HG02763 (cell line): ENCODE data around the gene ASB7.

Source experiments
- ATAC-seq: cut with Tn5 transposase; IDR thresholded peaks from one replicate; pipeline ENCODE4 v1.9.1; 2021; ENCODE audit warnings: mild to moderate bottlenecking, moderate library complexity; ENCODE audit not compliant: unreplicated experiment

ASB7 gene

DNA sequence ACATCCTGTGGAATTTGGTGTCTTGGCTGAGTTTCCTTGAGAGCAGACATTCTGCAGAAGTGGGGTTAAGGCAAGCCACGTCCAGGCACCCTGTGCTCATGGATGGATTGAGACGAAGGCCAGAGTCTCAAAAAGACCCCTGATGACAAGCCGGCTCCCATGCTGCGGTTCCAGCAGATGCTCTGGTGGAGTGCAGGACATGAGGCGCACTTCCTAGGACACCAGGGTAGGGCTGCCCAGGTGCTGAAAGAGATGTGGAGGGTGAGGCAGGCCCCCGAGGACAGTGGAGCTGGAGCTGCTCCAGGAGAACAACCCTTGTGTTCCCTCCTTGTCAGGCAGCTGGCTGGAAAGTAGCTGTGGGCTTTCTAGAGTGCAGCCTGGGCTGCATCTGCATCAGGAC is 81.0 kb downstream of the ASB7 start:
- ATAC-seq, result no peak

DNA sequence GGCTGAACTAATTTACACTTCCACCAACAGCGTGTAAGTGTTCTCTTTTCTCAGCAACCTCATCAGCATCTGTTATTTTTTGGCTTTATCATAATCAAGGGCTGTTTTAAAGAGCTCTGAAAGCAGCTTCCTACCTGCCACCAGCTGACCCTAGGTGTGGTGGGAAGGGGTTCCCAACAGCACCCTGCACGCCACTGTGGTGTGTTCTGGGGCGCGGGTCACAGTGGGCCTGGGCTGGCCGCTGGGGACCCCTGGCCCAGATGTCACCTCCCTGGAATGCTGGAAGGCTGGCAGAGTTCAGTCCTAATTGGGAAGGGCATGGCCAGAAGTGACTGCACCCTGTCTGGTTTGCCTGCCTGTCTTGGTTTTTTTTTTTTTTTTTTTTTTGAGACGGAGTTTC is 82.2 kb downstream of the ASB7 start:
- ATAC-seq, result no peak

DNA sequence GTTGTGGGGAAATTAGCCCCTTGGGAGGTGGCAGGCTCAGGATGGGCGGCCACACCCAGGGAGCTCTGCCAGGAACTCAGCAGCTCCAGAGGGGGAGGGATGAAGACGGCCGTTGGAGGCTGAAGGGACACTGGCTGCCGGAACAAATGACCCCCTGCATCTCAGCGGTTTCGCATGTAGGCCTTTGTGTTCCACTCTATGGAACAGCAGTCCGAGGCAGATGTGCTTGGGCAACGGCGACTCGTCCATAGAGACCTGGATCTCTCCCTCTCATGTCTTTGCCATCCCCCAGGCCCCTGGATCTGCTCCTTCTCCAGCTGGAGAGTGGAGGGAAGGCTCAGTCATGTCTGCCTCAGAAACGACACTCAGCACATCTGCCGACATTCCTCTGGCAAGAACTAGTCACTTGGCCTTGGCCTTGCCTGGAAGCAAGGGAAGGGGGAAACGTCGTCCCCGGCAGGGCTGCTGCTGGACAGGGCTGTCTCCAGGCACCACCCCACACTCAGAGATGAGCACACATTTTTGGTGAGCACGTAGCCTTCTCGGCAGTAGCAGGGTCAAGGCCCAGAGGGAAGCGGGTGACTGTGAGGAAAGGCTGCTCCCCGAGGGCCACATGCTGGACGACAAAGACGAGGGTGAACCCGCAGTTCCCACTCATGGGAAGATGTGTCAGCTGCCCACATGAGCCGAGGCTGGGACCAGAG is 83.8 kb downstream of the ASB7 start:
- no peak for ATAC-seq

DNA sequence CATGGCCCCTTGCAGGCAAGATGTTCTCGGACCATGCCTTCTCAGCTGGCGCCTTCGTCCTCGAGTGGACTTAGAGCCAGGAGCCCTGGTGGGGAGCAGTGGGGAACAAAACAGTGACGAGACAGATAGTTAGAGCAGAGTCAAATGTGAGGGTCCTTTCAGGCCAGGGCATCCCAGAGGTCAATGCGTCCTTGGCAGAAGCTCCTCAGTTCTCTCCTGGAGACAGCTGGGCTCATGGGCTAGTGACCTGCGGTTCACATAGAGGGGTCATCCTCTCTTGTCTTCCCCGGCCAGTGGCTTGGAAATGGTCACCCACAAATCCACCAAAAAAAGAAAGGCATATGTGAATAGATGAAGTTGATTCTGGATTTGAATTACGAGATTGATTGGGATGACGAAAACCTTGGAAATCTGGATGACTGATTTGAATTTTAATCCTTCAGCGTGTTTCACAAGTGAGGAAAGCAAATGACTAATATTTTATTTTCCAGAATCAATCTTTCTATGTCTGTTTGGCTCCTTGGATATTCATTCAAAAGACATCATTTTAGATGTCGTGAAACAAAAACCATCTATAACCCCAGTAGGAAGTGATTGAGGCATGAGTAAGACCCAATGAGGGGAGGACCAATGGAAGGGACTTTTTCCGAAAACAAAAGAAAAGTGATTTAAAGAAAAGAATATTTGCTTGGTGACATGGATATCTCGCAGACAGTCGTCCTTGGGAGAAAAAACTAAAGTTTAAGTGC is 84.5 kb downstream of the ASB7 start:
- ATAC-seq, result no peak

DNA sequence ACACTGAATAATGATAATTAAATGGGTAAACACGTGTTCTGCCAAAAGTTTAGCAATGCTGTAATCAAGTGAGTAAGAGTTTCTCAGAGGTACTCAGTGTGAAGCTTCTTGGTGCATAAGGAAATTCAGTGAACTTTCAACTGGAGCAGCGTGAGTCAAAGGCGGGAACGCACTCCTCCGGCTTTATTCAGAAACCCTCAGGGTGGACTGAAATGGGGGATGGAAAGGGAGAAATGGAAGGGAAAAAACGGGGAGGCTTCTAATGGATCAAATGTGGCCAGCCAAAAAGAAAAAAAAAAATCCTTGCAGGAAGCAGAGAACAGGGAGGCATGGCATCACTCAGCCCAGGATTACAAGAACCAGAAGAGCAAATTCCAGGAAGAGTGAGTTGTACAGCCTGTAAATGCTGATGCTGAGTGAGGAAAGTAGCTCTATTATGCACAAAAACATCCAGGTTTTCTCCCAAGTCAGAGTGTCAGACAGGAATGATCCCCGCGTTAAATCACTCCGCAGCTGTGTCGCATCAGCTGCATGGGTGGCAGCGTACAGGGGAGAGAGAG is 85.3 kb downstream of the ASB7 start:
- no peak for ATAC-seq

DNA sequence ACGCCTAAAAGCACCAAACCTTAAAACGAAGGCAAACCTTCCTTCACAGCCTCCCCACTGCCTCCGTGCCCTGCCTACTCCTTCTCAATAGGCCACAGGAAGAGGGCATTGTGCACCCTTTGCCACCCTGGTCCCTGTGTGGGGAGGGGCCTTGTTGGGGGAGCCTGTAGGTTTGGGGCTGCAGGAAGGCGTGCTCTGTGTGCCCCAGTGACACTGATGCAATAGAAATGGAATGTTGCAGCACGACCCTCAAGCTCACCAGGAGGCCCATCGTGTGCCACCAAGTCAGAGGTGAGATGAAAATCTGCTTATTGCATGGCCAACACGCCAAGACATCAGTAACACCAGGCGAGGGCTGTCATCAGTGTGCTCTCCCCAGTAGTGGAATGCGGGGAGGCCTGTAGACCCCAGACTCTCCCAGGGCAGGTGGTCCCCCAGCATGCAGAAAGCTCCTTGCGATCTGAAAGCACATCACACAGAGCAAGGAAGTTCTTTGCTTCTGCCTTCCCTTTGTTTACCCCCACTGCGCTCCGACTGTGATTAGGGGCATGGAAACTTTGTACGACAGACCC is 86.2 kb downstream of the ASB7 start:
- ATAC-seq, result no peak

DNA sequence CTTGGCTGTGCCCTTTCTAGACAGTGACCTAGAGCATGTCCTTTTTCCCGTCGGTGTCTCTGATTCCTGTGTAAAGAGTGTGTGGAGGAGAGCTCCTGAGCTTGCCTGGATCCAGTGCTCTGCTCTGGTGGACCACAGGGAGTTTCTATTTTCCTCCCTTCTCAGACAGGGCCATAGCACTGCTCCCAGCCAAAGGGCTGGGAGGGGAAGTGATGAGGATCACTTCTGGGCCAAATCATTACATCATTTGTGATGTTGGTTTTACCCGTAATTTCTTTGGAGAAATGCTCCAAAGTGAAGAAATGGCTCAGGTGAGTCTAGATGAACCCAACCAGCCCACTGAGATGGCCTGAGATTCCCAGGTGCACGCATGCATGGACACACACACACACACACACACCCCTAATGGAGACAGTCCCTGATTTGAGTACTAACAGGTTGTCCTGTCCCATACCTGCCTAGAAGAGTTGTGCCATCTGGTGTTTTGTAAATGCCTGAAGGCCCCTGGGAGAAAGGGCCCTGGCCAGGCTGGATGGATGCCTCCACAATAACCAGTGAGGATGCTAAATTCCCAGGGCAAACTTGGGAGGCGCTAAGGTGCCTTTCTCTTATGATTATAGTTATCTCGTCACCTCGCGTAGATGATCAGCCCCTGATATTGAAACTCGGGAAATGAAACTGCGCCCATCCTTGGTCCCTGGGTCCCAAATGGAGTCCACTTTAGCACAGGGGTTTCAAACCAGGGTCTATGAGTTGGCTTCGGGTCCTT is 86.9 kb downstream of the ASB7 start:
- no peak for ATAC-seq

DNA sequence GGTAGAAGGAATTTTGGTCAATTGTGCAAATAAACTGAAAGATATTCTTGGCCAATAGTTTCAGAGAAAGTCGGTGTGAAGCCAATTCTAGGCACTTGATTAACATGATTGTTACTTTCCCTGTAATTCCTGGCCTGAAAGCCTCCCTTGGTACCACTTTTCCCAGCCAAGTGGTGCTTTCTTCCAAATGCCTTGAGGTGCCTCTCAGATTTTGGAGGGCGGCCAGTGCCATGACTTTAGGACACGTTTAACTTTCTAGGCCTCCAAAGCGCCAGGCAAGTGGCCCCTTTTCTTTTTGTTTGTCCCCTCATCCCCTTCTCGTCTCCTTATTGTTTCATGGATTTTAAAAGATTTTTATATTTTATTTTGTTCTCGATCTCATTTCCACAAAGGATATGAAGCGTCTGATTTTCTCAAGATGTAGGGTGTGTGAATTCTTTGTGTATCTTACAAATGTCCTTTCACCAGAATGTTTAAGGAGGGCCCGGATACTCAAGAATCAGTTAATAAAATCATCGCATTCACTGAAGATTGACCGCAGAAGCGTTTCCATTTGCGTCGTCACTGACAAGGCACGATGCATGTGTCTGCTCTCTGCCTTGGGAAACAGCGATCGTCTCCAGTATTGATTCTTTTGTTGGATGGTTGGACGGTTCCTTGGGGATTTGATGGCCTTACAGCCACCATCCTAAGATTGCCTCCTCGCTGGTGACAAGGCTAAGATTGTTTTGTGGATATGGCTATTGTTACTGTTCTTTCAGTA is 87.8 kb downstream of the ASB7 start:
- ATAC-seq, result no peak

DNA sequence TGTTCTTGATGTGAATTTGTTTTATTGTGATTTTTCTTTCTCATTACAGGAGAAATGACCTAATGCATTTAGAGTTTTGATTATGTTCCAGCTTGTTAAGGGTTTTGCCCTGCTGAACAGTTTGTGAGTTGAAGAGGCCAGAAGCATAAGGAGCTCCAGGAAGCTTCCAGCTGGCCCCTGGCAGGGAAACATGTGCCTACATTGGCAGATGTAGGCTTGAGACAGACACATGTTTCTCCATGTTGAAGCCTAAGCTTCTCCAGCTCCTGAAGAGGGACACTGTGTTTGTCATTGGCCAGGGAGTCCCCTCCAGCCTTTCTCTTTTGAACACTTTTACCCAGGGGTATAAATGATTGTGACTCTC is 88.4 kb downstream of the ASB7 start:
- no peak for ATAC-seq

DNA sequence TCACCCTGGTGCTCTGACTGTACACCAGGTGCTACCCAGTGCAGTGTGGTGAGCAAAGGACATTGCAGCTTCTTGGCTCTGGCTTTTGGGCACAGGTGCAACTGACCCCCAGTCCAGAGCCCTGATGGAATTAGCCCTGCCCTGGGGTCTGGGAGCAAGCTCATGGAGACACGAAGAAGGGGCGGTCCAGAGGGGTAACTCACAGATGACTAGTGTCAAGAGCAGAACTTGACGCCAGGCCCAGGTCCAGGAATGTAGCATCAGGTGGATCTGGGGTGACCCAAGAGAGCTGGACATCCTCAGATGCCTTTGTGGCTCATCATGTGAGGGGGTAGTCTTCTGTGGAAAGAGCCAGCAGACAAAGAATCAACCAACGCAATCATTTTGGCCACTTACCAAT is 88.9 kb downstream of the ASB7 start:
- no peak for ATAC-seq

DNA sequence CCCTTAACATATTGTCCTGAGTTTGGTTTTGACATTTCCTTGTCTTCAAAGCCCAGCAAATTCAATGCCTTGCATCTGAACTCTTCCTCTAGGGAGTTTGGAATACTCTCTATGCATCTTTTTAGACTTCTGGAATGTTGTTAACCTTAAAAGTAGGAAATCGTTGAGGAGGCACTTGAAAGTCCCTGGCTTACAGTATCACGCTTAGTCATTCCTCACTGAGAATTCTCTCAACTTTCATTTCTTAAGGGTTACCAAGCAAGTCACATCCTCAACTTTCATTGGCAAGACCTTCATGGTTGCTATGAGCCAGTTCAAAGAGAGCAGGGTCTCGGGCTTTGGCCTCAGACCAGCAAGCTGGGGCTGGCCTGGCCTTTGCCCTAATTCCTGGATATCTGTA is 89.9 kb downstream of the ASB7 start:
- no peak for ATAC-seq

DNA sequence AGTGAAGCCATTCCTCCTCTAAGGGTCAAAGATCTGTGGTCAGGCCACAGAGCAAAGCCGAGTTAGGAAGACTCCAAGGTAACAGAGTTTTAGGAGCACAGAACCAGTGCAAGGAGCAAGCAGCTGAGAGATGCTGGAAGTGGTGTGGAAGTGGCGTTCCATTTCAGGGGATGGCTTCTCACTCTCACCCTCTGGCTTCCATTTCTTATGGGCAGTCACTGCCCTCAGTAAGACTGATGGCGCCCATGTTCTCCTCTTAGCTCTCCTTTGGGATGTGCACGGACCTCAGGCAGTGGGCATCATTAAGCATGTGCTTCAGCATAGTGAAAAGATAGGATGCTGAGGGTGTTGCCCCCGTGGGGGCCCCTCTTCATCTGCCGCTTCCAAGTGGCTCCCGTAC is 90.3 kb downstream of the ASB7 start:
- no peak for ATAC-seq

DNA sequence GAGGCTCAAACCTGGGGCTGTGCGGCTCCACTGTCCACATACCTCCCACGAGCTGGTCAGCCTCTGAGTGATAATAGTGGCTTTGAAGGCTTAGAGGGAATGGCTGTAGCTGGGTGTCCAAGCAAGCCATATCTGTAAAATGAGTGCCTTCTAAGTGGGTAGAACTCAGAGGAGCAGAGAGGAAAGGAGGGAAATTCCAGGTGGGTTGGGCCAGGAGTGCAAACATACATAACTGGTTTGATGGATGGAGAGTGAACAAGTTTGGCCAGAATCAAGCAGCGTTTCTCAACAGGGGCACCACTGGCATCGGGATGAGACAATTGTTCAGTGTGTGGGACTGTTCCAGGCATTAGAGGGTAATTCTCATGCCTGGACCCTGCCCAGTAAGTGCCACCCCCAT is 91.1 kb downstream of the ASB7 start:
- no peak for ATAC-seq

DNA sequence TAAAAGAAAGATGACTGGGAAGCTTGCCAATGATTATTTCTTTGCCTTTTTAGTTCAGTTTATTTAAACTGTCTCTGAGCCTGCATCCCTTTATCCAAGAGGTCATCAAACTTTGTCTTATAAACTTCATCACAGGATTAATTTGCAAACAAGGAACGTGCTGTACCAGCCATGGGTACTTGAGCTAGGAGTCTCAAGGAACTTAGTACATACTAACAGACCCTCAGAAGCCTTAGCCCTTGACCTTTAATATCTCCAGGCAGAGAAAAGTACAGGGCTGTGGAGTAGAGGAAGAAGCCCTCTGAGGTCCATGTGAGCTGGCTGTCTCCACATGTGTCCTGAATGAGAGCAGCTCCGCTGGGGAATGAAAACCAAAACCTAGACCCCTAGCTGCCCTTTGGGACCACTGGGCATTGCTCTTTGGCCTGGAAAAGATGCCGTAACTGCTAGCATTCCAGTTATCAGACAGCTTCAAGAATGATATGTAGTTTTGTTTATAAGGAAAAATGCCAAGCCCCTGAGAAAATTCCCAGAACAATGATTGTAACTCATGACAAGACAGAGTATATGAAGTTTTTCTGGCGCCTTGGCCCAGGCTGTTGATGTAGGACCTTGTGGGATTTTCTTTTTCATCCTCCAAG is 92.1 kb downstream of the ASB7 start:
- ATAC-seq, result no peak

DNA sequence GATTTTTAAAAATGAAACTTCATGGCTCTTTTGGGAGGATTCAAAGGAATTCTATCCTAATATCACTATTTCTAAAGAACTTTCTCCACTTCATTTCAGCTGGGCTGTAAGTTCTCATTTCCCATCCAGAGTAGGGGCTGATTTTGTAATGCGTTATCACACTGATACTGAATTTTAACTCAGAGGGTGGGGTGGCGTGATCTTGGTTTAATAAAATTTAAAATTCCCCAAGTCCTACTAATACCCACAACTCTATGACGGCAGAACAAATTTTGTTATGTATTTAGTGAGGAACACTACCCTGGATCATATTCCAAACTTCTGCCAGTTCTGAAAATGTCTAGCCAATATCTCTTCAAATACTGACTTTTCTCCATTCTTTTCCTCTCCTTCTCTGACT is 92.7 kb downstream of the ASB7 start:
- no peak for ATAC-seq

DNA sequence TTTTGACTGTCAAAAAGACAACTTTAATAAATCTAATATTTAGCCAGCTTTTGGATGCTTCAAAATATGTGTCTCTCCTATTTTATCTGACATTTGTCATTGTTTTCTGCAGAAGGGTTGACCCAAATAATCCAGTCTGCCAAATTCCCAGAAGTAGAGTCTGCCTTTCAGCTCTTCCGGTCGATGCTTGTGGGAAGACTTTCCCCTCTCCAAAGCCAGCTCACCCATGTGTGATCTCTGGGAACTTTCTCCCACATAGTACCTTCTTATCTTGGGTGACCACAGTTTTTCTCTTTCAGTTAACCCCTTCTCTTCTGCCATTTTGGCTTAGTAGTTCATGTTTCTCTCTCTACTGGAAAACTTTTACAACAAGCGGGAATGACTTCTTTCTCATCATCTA is 94.1 kb downstream of the ASB7 start:
- ATAC-seq, result no peak
